NCI-H187 (cell line): ENCODE data around the gene LRFN5.

Experiments used
- DNase-seq, 2 experiments: peaks; one replicate each; lab custom pipeline; 2025; lab: John Stamatoyannopoulos, UW

LRFN5 gene

DNA sequence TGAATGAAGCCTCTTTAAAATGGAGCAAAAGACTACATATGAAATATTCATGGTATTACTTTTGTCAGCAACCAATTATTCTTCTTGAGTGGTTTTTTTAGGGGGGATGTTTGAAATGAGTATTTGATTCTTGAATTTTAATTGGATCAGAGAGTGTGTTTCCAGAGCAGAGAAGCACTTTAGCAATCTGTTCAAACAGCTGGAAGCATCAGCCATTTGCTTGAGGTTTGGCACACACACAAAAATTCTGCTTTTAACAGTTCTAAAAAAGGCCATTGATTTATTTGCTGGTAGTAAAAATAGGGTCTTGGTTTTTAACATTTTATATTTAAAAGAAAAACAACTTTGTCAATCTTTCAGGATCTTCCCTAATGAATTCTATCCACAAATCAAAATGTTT, 292.7 kb downstream of the LRFN5 start:
- DNase-seq: peak; percentile 64 to 73

DNA sequence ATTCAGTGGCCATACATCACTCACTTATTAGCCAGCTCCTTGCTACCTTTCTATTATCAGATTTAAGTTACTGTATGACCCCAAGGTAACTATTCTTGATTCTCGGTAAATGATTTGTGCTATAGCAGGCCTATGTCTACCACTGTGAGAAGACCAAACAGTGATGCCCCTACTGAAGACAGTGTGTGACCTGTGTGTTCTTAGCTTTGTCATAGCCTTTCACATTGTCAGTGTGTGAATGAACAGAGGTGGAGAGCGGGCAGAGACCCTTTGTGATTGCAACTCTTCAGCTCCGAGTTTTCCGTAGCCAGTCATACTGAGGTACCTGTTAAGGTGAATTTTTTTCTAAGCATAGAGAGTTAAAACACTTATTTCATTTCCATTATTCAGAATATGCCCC, 294.0 kb downstream of the LRFN5 start:
- DNase-seq: peak in 1 of 2 experiments; percentile 24

- DNase-seq: no peak
Observed at GRCh38 chr14:41901089-41901488, 294.4 kb downstream of the LRFN5 start.

GRCh38 chr14:41905394-41905964, 298.8 kb downstream of the LRFN5 start:
- DNase-seq: no peak

- peak; percentile 14 to 22 for DNase-seq
Observed at GRCh38 chr14:41911155-41911554, 304.5 kb downstream of the LRFN5 start.

GRCh38 chr14:41913398-41913797, 306.7 kb downstream of the LRFN5 start:
- DNase-seq: no peak

DNA sequence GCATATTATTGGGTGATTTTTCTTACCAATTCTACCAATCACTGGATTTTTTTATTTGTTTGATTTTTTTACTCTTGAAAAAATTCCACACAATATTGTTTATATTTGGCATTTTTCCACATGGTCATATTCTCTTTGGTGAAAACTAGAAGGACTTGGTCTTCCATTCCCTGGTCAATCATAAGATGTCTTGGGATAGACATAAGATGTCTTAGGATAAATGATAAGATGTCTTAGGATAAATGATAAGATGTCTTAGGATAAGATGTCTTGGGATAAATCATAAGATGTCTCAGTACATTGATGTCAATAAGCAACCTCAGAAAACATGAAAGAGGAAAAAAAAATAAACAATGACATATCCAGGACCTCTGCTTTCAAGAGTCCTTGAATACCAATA, 309.1 kb downstream of the LRFN5 start:
- DNase-seq: no peak

DNA sequence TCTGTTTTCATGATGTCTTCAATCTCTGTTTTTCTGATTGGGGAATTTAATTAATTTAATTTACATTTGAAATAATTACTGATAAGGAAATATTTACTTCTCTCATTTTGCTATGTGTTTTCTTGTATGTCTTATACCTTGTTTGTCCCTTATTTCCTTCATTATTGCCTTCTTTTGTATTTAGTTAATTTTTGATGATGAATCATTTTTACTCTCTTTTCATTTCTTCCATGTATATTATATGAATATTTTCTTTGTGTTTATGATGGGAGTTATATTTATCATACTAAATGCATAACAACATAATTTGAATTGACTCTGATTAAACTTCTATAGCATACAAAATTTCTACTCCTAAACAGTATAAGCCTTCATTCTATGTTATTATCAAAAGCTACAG, 309.6 kb downstream of the LRFN5 start:
- DNase-seq: no peak

- no peak for DNase-seq
Observed at GRCh38 chr14:41925409-41925808, 318.7 kb downstream of the LRFN5 start.

DNA sequence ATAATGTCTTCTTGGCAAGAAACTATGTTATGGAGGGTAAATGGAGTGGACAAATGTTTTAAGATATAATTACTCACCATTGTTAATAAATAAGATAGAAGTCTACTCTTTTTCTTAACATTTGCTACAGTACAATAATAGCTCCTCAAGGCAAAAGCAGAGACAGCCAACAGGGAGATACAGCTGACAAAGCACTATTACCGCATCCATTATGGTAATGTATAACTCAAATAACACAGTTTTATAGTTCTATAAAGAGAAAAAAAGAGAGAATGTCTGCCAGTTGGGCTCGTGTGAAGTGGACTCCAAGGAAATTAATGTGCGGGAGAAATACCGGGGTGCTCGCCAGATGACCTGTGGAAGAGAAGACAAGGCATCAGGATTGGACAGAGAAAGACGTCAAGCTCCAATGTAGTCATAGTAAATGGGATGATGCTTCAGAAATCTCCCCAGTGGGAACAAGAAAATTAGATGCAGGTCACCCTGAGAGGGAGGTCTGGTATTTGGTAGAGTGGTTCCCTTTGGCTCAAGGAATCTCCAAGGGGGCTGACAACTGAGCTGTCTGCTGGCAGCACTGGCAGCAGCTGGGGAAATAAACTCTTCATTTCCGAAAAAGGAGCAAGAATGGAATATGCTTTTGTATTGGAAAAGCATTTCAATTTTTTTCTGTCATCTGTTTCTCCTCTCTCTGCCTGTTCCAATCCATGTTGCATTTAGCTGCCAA, 343.9 kb downstream of the LRFN5 start:
- no peak for DNase-seq
